ENCODE measurements around the gene AMPD1. TPM values are rescaled to one million over a fixed set of nuclear protein-coding genes. Genes with fewer than 3 reads are reported as not detected.

AMPD1 gene
- total RNA-seq, 4 donors from 2014 or later = not detected

- ATAC-seq (ENCODE audit: low FRiP score) = peak; percentile 97
- TF ChIP-seq, protein P1, sequence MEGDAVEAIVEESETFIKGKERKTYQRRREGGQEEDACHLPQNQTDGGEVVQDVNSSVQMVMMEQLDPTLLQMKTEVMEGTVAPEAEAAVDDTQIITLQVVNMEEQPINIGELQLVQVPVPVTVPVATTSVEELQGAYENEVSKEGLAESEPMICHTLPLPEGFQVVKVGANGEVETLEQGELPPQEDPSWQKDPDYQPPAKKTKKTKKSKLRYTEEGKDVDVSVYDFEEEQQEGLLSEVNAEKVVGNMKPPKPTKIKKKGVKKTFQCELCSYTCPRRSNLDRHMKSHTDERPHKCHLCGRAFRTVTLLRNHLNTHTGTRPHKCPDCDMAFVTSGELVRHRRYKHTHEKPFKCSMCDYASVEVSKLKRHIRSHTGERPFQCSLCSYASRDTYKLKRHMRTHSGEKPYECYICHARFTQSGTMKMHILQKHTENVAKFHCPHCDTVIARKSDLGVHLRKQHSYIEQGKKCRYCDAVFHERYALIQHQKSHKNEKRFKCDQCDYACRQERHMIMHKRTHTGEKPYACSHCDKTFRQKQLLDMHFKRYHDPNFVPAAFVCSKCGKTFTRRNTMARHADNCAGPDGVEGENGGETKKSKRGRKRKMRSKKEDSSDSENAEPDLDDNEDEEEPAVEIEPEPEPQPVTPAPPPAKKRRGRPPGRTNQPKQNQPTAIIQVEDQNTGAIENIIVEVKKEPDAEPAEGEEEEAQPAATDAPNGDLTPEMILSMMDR (IDR thresholded peaks at IDR 0.05) = no peak
Observed at GRCh38 chr1:114670083-114671010, 25.0 kb downstream of the AMPD1 start.

DNA sequence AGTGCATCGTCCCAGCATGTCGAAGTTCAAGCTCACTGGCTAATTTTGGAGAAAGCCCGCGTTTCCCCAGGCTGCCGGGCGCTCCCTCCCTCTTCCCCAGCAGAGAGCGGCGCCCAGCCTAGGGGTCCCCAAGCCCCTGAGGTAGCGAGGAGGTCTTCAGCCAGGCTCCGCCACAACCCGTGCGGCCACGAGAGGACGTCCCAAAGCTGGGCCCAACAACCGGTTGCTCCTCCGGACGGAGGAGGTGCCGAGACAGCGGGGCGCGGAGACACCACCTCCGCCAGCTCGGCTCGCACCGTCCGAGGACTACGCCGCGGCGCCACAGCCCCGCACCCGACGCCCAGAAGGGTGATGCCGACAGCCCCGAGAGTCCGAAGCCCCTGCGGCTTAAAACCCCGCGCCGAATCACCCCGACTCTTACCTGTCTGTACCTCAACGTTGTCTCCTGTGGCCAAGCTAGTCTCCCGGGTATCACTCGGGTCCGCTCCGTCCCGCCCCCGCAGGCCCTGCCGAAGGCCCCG, 25.7 kb downstream of the AMPD1 start, which contains the start of gene DENND2C:
TSS of gene DENND2C (minus strand) at position 488 of the 521 bp plus-strand sequence. CDS start 44,065 bp downstream, outside the sequence.
- TF ChIP-seq, protein P1 (IDR thresholded peaks at IDR 0.05) = no peak
- no peak for DNase-seq (ENCODE audit: low spot score)
- peak; percentile 53 for ATAC-seq (ENCODE audit: low FRiP score)

More at GRCh38 chr1:114670083-114671010, 25.0 kb downstream of the AMPD1 start:
- peak; percentile 91 for DNase-seq (ENCODE audit: low spot score)

DNA sequence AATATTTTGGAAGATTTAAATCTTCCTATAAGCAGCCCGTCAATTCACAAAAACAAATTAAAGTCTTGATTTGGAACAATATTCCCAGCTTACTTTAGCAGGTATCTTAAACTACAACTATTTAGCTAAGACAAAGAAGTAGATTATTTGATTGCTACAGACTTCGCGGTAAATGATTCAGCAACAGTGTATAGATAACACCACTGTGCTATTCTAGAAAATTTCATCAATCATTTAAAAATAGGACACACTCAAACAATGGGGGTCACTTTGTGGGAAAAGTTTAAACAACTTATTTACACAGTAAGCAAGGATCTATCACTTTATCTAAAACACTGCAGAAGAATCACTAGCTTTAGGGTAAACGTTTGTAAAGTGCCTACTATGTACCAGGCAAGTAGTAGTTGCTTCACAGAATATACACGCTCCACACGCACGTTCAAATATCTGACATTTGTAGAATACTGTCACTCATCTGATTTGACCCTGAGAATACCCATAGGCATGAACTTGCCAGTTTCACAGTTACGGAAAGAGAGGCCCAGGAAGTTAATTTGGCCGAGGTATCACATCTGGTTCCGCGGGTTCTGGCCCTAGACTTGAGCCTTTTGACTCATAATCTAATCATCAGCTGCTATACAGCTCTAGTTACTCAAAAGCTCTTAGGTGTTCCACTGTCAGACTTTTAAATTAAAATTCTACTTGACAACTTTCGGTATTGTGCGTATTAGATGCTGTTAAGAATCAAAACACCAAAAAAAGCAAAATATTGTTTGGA, 26.4 kb downstream of the AMPD1 start:
- peak; percentile 41 for ATAC-seq (ENCODE audit: low FRiP score)
- DNase-seq (ENCODE audit: low spot score) = peak; percentile 24
- TF ChIP-seq, protein P1 (IDR thresholded peaks at IDR 0.05) = no peak

- ATAC-seq (ENCODE audit: low FRiP score) (no peak), DNase-seq (ENCODE audit: low spot score) (no peak)
- TF ChIP-seq, protein P1 (IDR thresholded peaks at IDR 0.05) = no peak
Observed at GRCh38 chr1:114668373-114668772, 27.0 kb downstream of the AMPD1 start.

DNA sequence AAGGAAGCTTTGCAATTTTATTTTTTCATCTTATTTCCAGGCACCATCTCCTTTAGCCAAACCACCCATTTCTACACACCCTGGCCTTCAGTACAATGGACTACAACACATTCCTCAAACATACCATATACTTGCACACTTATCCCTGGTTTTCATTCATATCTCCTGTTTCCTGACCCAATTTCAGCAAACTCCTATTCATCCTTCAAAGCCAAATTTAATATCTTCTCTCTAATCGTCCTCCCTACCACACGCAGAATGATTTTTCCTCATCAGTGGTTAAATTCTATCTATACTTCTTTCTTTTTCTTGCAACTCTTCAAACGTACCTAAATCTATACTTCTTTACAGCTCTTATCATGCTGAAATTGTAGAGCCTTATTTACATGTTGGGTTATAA, 28.4 kb downstream of the AMPD1 start:
- TF ChIP-seq, protein P1 (IDR thresholded peaks at IDR 0.05) = no peak
- ATAC-seq (ENCODE audit: low FRiP score) (no peak), DNase-seq (ENCODE audit: low spot score) (no peak)

- TF ChIP-seq, protein P1 (IDR thresholded peaks at IDR 0.05) = no peak
- ATAC-seq (ENCODE audit: low FRiP score) = no peak
- no peak for DNase-seq (ENCODE audit: low spot score)
Observed at GRCh38 chr1:114660238-114660637, 35.1 kb downstream of the AMPD1 start.
